Fibroblast of the aortic adventitia (primary cell): Measurements from ENCODE around the gene KIAA1958. TPM values are rescaled to one million over a fixed set of nuclear protein-coding genes. Genes with fewer than 3 reads are reported as not detected.
"Not testable (repeated sequence)": the region's sequence is repeated elsewhere in the genome, so short reads cannot be mapped to it uniquely, and the experiment has no call there.

Experiments used
- DNase-seq: peaks from one replicate; pipeline ENCODE4 v3.0.0-alpha.2; 2010; ENCODE audit warnings: low read depth
- H3K4me3 ChIP-seq: 2 replicates; pipeline ENCODE4 v1.5.1; 2011; ENCODE audit warnings: low read depth, mild to moderate bottlenecking, control low read depth, low read length, moderate library complexity
- CTCF ChIP-seq: IDR thresholded peaks from 2 replicates; pipeline ENCODE4 v1.5.1; 2011; ENCODE audit warnings: mild to moderate bottlenecking, low read length, control low read depth, inconsistent platforms; ENCODE audit not compliant: insufficient read depth
- total RNA-seq: library from RNA; depleted of rRNA; stranded (reverse); fragments of >200 nt; gene quantifications from 2 replicates; pipeline ENCODE4 v1.2.3, GENCODE V29; 2012; ENCODE audit warnings: low replicate concordance

The KIAA1958 gene
- total RNA-seq, 1 donor, result 1.4 TPM

- H3K4me3 ChIP-seq, result no peak overlapping the region
- no peak for TF ChIP-seq CTCF
- no peak for DNase-seq
These were observed 19.0 kb downstream of the KIAA1958 start for GRCh38 chr9:112505607-112506006.

GRCh38 chr9:112506571-112506970 is 19.9 kb downstream of the KIAA1958 start:
- no peak for TF ChIP-seq CTCF
- no peak for DNase-seq
- H3K4me3 ChIP-seq, result no peak overlapping the region

- DNase-seq, result no peak
- TF ChIP-seq CTCF, result no peak
- no peak overlapping the region for H3K4me3 ChIP-seq
These were observed 20.5 kb downstream of the KIAA1958 start for GRCh38 chr9:112507001-112507680.

GRCh38 chr9:112508377-112508776 is 21.8 kb downstream of the KIAA1958 start:
- H3K4me3 ChIP-seq, result no peak overlapping the region
- no peak for DNase-seq
- TF ChIP-seq CTCF, result no peak

GRCh38 chr9:112512377-112512776 is 25.8 kb downstream of the KIAA1958 start:
- DNase-seq, H3K4me3 ChIP-seq: not testable (repeated sequence)

- no peak for TF ChIP-seq CTCF
- DNase-seq, result no peak
- H3K4me3 ChIP-seq, result no peak overlapping the region
These were observed 30.1 kb downstream of the KIAA1958 start for GRCh38 chr9:112516769-112517168.

- TF ChIP-seq CTCF, result no peak
- H3K4me3 ChIP-seq, result no peak overlapping the region
- DNase-seq, result no peak
These were observed 33.4 kb downstream of the KIAA1958 start for GRCh38 chr9:112520069-112520468.
